Measurements from ENCODE around the gene AGMO.

- no peak for TF ChIP-seq CTCF (IDR thresholded peaks at IDR 0.05; ENCODE audit: low read depth, low read length, poor library complexity, severe bottlenecking)
- TF ChIP-seq EZH2phosphoT487 (IDR thresholded peaks at IDR 0.05; ENCODE audit: borderline replicate concordance, low read length) = no peak
These were observed 72.0 kb downstream of the AGMO start for GRCh38 chr7:15489861-15490260.
